HTR-8/SVneo (cell line): ENCODE results near the gene DCDC2.
A peak's percentile ranks its signal among the peaks of the same experiment; 100 is the strongest.
"Not testable (repeated sequence)": the region's sequence is repeated elsewhere in the genome, so short reads cannot be mapped to it uniquely, and the experiment has no call there.

Experiments
- DNase-seq: peaks from one replicate; pipeline ENCODE4 v3.0.0; 2011; ENCODE audit warnings: low spot score, mixed read lengths; ENCODE audit not compliant: insufficient read length
- FAIRE-seq: peaks from 2 replicates; lab custom pipeline; 2011; peaks lifted over from hg19 to GRCh38; lab: Jason Lieb, UNC

Gene DCDC2

DNA sequence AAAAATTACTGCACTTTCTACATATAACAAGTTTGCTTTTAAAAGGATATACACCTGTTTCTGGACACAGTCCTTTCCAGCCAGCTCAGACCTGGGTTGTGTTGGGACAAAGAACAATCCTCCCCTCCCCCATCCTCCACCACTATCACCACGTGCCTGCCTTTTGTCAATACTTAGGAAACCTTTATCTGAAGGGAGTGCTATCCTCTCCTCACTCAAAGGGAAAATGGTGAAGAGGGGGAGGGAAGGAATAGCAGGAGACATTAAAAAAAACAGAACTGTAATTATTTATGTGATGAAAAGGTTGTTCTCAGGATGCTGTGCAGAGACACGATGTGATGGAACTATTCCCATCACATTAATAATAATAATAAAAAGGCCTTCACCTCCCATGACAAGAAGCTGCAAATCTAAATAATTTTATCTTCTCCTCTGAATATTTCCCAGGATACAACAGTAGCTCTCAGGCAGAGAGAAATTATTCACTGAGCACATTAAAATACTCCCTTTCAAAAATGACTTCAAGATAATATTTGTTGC, 126.4 kb downstream of the DCDC2 start:
- DNase-seq (no peak), FAIRE-seq (no peak)

DNA sequence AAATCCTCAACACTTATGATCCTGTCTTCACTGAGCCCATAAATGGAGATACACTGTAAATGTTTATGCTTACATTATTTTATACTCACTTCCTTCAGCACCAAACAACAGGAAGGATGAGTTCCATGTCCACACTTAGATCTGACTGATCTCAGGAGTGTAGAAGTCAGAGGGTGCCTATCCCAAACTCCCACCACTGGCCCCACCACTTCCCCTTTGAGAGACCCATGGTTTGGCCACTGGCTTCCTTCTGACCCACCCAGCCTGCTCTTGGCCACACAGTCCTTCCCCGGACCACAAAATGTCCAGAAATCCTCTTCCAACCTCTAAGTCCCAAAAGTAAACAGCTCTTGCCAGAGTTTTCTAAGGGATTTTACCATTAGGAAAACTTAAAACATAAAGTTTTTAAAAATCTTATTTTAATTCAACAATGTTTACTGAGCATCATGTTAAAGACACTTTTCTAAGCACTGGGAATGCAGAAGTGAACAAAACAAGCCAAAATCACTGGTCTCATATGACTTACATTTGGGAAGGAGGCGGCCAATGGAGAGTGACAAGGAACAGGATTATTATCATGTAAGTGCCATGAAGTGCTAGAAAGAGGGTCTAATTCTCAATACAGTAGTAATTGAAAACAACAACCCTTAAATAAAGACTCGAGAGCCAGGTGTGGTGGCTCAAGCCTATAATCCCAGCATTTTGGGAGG, 128.0 kb downstream of the DCDC2 start:
- DNase-seq (no peak), FAIRE-seq (no peak)

DNA sequence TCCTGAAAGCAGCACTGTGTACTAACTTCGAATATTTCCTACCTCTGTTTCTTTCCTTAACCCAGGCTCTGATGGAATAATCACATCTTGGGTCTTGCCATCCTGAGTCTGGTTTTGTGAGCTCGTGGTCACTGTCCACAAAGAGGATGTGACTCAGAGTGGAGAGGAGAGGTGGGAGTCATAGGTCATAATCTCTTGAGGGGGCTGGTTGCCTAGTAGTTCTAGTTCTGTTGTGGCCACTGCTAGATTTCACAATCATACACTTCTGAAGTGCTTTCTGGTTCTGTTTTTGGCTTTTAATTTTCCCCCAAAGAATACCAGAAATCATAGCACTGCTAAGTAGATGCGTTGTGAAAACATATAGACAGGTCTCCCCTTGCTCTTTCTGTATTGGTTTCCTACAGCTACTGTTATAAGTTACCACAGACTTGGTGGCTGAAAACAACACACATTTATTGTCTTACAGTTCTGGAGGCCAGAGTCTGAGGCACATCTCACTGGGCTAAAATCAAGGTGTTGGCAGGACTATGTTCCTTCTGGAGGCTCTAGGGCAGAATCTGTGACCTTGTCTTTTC, 129.1 kb downstream of the DCDC2 start:
- peak; percentile 60 for FAIRE-seq
- peak; percentile 58 for DNase-seq

DNA sequence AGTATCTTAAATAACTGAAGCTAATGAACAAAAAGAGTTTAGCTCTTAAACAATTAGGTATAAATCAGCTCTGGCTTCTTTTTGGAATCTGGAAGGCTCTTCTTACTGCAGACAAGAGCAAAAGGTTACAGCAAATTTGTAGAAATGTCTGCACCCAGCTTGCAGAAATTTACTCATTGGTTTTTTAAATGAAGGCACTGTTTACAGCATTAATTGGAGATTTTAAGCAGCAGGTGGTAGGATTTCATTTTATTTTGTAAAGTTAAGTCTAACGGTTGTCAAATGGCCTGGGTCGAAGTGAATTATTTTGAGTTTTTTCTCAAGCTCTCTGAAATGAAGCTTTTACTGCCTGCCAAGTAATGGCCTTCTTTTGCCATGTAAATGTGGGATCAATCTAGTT, 129.7 kb downstream of the DCDC2 start:
- FAIRE-seq (no peak), DNase-seq (no peak)

DNA sequence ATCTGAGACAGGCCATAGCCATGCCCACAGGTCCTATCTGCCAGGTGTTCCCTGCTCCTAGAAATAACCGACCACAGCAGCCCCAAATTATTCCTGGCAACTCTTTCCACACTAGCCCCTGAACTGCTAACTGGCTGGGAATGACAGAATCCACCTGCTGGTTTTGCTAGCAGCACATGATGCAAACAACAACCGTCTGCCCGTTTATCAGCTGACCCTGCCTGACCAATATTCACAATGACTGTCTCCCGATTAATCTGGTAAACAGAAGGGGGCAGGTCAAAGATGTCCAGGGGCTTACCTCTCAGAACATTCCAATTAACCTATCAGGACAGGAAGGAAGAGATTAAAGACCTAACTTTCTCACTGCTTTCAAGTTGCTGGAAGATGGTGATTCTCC, 130.3 kb downstream of the DCDC2 start:
- no peak for FAIRE-seq
- DNase-seq = no peak

DNA sequence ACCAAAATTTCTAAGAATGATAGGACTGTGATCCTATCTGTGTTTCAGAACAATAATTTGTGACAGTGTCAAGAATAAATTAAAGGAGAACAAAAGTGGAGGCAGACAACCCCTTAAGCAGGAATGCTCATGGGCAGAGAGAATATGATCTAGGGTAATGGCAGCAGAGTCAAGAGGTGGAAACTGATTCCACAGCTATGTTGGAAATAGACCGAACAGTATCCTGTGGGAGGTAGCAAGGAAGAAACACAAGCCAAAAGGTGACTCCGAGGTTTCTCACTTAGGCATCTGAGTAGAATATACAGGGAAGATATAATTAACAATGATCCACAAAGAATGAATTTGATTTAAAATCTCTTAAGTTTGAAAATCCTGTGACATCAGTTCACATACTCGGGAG, 131.3 kb downstream of the DCDC2 start:
- FAIRE-seq = no peak
- no peak for DNase-seq

DNA sequence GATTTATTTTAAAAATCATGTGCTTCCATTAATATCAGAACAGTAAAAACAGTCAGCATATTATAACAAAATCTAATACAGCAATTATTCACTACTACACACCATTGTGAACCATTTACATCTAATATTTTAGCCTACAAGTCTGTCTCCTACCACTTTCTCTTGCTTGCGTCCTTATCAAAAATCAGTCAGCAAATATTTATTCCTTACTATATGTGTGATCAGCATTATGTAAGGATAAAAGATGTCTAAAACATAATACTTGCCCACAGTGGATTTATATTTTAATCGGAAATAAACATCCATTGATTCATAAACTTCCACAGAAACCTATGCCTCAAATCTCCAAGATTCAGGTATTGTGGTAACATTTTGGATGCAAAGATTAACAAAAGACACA, 132.0 kb downstream of the DCDC2 start:
- DNase-seq (no peak), FAIRE-seq (no peak)

DNA sequence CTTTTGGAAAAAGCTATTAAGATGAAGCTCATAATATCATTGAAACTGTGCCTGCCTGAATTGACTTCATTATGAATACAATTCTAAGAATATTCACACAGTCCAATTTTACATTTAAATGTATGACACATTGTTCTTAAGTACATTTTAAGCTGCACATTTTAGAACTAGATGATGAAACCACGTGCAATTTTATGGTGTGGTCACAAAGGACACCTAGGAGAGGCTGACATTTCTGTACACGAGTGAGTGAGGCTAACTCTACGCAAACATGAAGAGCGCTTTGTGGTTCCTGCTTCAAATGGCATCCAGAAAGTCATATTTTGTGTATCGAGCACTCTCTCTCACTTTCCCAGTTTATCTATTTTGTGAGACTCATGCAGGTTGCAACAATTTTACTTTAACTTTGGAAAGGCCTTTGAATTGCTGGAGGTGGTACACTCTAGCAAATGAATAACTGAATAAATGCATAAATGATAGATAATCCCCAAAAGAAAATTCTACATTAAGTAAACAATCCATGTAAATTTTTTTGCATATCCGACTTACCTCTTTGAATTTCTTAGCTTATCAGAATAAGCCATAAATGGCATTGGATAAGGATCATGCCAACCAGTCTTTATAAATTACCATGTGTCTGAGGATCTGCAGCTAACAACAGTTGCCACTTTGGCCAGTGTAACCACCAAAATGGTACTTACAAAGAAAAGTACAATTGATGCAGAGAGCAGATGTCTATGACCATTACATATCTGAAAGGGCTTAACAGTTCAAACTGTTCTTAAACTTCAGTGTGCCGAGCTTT, 134.5 kb downstream of the DCDC2 start:
- FAIRE-seq (no peak), DNase-seq (no peak)

DNA sequence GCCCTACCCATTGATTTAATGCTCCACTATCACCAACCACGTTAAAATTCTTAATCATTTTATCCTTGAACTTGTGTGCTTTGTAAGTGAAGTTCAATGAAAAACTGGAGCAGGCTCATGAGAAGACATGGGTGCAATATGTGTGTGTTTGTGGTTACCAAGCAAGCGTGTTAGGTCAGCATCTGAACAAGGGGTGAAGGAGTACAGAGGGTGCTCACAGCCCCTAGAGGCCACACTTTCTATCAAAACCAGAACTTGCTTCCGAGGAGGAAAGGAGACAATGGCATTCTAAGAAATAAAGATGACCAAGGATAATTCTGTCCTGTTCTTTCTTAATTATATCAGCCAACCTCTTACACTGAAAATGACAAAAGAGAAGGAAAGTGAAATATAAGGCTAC, 138.2 kb downstream of the DCDC2 start:
- FAIRE-seq = no peak
- DNase-seq = no peak

DNA sequence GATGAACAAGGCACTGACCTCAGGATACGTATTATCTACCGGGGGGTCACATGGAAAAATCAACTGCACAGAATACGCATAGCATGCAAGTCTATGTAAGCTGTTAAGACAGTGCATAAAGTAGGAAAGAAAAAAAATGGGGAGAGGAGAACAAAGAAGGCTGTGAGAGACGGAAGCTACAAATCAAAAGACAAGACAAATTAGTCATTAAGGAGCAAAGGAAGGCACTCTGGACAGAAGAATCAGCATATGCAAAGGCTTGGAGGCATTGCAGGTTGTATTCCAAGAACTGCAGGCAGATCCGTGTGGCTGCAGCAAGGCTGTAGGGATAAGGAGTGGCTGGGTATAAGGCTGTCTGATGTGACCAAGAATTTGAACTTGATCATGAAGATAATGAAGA, 142.9 kb downstream of the DCDC2 start:
- no peak for FAIRE-seq
- DNase-seq = no peak

DNA sequence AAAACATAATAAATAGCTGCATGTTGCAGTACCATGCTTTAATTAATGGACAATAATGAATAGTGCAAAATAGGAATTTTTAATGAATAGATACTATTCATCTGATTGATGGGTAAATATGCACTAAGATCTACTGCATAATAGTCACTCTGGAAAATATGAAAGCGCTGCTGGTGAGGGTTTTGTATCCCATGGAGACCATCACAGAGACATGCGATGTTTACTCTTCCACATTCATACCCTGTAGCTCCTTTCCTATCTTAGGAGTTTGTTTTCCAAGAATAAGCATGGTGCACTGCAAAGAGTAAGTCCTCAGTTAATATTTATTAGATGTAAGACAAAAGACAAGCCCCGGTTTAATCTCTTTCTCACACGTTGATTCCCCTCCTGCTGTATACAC, 150.4 kb downstream of the DCDC2 start:
- FAIRE-seq (no peak), DNase-seq (no peak)

DNA sequence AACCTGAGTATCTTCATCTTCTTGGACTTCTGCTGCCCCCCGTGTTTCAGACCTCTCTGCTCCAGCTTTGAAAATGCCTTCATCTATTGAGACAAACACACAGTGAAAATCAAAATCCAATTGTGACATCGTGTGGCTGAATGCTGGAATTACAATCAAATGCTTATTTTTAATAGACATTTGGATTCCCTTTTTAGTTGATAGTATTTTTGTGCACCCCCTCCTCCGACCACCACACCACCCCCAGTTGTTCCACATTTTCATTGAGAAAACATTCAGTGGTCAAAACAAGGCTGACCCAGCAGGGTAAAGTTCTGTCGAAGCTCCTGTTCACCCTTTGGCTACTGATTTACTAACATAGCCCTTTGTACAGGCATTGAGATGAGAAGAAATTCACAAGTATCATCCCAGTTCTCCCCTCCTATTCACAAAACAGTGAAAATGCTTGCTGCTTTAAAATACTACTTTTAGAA, 152.8 kb downstream of the DCDC2 start:
- FAIRE-seq (no peak), DNase-seq (peak; percentile 14)

DNA sequence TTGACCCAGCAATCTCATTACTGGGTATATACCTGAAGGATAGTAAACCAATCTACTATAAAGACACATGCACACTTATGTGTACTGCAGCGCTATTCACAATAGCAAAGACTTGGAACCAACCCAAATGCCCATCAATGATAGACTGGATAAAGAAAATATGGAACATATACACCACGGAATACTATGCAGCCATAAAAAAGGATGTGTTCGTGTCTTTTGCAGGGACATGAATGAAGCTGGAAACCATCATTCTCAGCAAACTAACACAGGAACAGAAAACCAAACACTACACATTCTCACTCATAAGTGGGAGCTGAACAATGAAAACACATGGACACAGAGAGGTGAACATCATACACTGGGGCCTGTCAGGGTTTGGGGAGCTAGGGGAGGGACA, 153.7 kb downstream of the DCDC2 start:
- not testable (repeated sequence) for DNase-seq, FAIRE-seq

DNA sequence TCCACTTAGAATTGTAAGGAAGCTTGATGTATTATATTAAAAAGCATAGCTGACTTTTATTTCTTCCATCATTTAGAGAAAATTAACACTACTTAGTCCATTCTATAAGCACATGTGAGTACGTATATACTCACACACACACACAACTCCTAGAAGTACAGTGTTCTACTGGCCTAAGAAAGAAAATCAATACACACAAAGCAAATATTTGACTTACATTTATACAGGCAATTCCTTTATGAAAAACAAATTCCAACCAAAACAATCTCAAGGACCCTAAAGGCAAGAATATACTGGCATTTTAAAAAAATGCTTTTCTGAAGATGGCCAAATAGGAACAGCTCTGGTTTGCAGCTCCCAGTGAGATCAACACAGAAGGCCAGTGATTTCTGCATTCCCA, 160.0 kb downstream of the DCDC2 start:
- DNase-seq (no peak), FAIRE-seq (no peak)

DNA sequence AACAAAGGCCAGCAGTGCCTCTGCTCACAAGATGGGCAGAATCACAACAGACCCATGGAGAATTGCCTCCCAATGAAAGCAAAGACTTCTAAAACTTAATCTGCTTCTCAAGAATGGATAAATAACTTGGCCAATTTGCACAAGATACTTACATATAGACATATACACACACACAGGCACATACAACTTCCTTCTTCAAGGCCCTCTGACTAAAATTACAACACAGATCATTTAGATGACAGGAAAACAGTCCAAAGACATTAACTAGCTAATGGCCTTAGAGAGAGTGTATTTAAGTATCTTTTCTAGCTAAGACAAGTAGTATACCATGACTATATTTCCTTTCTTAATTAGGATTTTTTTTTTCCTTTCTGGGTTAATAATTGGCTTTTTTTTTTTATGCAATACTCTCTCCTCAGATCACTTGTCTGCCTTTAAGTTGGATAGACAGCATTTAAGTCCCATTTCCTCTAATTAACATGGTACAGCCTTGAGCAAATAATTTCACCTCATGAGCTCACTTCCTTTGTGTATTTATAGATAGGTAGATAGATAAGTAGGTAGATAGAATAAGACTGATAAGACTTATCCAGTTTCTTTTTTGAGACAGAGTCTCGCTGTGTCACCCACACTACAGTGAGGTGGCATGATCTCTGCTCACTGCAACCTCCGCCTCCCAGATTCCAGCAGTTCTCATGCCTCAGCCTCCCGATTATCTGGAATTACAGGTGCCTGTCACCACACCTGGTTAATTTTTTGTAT, 161.8 kb downstream of the DCDC2 start:
- DNase-seq (no peak), FAIRE-seq (peak; percentile 70)

DNA sequence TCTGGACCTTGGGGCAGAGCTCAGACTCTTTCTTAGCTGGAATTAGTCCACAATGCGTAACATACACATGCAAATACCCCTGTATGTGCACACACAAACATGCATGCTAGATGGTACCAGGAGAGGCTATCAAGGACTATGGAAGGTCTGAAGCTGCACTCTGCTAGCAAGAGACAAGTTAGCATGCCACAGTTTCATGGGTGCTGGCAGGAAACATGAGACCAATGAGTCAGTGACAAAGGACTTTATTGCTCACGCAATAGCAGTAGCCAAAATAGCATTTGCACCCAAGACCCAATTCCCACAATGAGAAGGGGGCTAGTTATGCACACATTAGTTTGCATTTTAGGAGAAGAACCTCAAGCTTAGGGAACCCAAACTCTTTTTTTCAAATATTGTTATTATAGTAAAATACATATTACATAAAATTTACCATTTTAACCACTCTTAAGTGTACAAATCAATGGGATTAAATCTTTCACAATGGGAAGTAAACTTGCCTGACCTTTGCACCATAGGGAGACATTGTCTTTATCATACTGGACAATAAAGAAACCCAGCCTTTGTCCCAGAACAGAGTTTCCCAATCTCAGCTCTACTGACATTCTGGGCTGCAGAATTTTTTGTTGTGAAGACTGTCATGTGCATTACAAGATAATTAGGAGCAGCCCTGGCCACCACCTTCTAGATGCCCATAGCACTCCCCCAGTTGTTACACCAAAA, 162.7 kb downstream of the DCDC2 start:
- DNase-seq (no peak), FAIRE-seq (peak; percentile 36)

DNA sequence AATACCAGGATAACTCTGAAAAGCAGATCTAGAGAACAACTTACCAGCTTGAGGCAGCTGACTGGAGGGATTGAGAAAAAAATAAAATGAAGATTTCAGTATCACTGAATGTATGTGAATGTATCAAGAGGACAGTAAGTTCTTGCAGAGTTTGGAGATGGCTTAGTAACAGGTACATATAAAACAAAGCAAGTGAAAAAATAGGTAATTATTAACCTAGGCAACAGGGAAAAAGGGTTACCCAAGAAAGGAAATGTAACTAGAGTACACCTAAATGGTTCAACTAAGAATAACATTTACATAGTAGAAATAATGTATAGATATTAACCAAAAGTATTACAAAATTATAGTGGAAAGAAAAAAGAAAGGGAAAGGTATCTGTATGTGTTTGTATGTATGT, 164.5 kb downstream of the DCDC2 start:
- FAIRE-seq = no peak
- DNase-seq = no peak

DNA sequence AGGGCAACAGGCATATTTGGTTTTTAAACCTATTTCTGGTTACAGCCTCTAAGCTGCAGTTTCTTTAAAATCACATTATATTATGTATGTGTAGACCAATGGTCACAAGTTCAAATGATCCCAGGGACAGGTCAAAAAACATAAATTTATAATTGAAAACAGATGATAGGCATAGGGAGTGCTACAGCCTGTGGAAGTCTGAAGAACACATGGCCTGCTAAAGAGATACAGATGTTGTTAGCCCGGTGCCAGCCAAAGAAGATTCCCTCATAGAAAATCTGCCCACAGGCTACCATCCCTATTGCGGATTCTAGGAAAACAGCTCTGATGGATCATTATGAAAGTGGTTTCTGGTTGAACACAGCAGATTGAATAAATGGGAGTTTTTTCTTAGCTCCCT, 166.5 kb downstream of the DCDC2 start:
- FAIRE-seq (no peak), DNase-seq (no peak)

DNA sequence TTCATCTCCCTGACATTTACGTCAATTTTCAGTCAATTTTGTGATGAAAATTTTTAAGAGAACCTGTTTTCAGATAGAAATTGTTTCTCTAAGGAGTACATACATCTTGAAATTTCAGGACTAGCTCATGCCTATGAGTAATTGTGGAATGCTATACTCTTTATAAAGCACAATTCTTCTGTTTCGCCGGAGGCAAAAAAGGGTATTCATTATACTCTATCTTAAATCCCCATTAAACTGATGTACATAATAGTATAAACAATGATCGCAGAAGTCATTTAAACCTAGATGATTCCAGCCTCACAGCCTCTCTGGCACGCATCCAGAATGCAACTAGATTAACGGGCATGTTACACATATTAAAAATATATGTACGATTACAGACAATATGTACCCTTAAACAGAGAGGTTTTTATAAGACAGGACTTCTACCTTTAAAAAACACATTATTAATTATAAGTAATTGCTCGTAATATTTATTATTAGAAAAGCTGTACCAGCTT, 169.2 kb downstream of the DCDC2 start:
- DNase-seq (no peak), FAIRE-seq (no peak)
